ENCODE results near the gene PSMB3.

- TF ChIP-seq CTCF (IDR thresholded peaks at IDR 0.05; ENCODE audit: borderline replicate concordance, extremely low read depth, low read length, poor library complexity, severe bottlenecking) (no peak), EZH2 (IDR thresholded peaks at IDR 0.05; ENCODE audit: borderline replicate concordance, low read depth, low read length, severe bottlenecking) (no peak)
Observed at GRCh38 chr17:38741921-38742410, 10.6 kb upstream of the PSMB3 start.

Measured in DND-41 (cell line).